NCI-H345 treated with DMSO at 0.1 percent for 48 hours (cell line): ENCODE measurements around the gene PANX2.

Experiments
- DNase-seq: peaks from one replicate; lab custom pipeline; 2025; ENCODE audit not compliant: unreplicated experiment; lab: John Stamatoyannopoulos, UW

Gene PANX2

GRCh38 chr22:50183141-50183971 is 12.8 kb downstream of the PANX2 start:
- DNase-seq: no peak

- no peak for DNase-seq
These were observed 13.7 kb downstream of the PANX2 start for GRCh38 chr22:50184004-50184901.

- DNase-seq: no peak
These were observed 14.4 kb downstream of the PANX2 start for GRCh38 chr22:50184902-50185374.

GRCh38 chr22:50185375-50186087 is 15.0 kb downstream of the PANX2 start, which contains the start of gene TRABD:
Gene TRABD (plus strand): TSS chr22:50185913. CDS start chr22:50193061, 7,148 bp downstream.
- peak; percentile 77 for DNase-seq

- no peak for DNase-seq
These were observed 15.7 kb downstream of the PANX2 start for GRCh38 chr22:50186181-50186714.

GRCh38 chr22:50186761-50187523 is 16.4 kb downstream of the PANX2 start:
- DNase-seq: no peak

GRCh38 chr22:50188356-50188755 is 17.8 kb downstream of the PANX2 start:
- no peak for DNase-seq

GRCh38 chr22:50189184-50189848 is 18.8 kb downstream of the PANX2 start:
- peak; percentile 17 for DNase-seq

GRCh38 chr22:50189849-50190181 is 19.3 kb downstream of the PANX2 start:
- DNase-seq: no peak

- DNase-seq: peak; percentile 55
These were observed 19.8 kb downstream of the PANX2 start for GRCh38 chr22:50190182-50190940.

GRCh38 chr22:50190941-50191741 is 20.6 kb downstream of the PANX2 start:
- DNase-seq: no peak

GRCh38 chr22:50192436-50193204 is 22.1 kb downstream of the PANX2 start:
- DNase-seq: no peak

- DNase-seq: no peak
These were observed 23.1 kb downstream of the PANX2 start for GRCh38 chr22:50193621-50194020.

- DNase-seq: no peak
These were observed 23.7 kb downstream of the PANX2 start for GRCh38 chr22:50194037-50194805.

GRCh38 chr22:50196256-50196655 is 25.7 kb downstream of the PANX2 start:
- DNase-seq: no peak

- no peak for DNase-seq
These were observed 26.7 kb downstream of the PANX2 start for GRCh38 chr22:50197000-50197800.
